ENCODE results near the gene ERICH6.

ERICH6 gene

DNA sequence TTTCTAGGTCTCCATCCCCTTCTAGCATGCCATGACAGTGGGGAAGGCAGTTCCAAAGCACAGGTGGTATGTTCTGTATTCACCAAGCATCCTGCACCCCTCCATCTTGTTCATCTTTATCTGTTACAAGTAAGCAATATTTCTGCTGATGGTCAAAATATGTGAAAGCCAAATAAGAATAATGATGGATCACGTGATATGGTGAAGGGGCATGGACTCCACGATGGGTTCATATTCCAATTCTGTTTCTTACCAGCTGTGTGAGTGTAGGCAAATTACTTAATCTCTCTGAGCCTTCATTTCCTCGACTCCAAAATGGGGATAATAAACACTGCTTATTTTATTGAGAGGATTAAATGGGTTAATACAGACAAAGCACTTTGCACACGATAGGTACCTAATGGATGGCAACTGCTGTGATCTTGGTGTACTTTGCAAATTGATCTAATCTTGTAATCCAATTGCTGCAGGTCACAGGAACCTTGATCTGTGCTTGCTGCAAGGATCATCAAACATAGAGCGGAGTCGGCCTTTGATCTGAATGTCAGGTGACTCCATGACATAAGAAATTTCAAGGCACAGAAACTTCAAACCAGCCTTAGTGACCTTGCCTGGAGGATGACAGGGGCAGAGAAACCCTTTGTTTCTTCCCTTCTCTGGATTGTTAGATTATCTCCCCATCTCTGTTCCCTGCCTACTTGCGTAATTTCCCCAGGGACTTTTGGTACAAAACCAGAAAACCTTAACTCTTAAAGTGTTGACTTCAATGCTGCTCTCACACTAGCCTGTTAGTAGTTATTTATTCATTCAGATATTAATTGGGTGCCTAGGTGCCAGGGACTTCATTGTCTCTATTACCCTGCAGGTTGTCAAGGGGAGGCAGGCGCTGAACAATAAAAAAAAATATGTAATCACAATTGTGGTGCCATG lies 33.4 kb upstream of the ERICH6 start:
- DNase-seq (ENCODE audit: low read depth), result no peak

DNA sequence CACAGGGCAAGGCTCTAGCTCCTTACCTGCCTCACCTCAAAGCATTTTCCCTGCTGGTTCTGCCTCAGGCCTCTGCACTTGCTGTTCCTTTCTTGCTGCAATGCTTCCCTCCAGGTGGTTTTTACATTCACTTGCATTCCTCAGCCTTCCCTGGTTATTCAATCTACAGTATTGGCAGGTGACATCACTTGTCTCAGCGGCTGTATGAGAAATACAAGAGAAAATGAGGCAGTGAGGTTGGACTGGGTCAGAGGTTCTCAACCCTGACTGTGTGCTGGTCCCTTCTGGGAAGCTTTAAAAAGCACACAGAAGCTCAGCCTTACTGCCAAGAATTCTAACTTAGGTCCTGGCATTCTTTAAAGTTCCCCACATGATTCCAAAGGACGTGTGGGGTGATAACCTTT lies 32.6 kb upstream of the ERICH6 start:
- no peak for DNase-seq (ENCODE audit: low read depth)

DNA sequence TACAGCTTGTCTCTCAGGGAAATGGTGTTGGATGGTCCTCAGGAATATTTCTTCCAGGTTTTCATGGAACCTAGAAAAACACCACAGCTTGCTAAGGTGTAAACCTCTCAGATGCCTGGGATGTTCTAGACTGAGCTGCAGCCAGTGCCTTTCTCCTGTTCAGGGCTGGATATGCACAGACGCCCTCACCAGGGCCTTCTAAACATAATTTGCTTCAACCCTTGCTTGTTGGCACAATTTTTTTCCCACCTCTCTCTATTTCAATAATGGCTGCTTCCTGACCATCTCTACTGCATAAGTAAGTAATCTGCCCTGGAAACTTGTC lies 31.0 kb upstream of the ERICH6 start:
- DNase-seq (ENCODE audit: low read depth), result no peak

DNA sequence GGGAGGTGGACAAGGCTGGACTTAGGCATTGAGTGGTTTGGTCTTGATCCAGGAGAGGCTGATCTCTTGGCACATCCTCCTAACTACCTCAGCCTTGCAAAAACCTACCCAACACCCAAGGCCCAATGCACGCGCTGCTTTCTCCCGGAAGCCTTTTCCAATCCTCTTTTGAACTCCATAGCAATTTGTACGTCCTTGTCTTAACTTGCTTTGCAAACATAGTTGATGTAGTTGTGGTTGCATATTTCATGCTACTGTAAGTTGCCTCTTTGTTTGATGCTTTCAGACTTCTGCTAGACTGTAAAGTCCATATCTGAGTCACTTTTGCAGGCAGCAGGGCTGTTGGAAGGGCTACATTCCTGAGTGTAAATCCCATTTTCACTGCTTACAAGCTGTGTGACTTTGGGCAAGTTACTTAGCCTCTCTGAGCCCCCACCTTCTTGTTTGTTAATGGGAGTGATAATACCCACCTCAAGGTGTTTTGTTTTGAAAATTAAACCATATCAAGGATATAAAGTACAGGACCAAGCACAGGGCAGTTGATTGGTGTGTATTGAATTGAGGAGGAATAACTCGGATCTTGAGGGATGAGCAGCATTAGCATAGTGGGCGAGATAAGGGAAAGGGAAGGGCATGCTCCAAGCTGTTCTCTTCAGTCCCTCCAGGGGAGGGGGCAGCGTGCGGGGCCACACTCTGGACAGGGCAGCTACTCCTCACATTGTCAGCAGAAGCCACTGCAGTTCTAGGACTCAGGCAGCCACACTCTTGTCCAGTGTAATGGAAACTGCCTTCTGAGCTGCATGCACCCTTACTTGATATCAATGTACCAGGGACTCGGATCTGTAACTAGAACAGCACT lies 30.4 kb upstream of the ERICH6 start:
- DNase-seq (ENCODE audit: low read depth), result no peak

DNA sequence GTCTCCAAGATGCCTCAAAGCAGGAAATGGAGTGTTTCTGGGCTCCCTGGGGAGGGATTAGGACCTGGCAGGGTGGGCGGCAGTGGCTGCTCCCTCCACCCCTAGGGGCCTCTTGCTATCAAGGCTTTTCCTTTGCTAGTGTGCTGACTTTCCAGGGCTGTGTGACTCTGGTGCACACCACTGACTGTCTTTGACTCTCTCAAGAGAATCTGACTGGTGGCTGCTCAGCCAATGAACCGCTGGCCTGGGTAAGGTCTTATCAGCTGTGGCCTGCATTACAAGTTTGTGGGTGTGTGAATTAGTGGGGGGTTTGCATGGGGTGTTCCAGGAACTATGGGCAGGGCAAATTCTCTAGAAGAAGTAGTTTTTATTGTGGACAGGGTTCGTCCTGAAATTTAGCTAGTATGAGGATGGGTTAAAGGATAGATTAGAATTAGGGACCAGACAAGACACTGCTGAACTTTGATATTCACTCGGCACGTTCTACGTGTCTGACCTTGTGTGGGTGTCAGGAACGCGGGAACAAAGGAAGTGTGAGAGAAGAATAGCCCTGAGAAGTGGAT lies 29.7 kb upstream of the ERICH6 start:
- no peak for DNase-seq (ENCODE audit: low read depth)

DNA sequence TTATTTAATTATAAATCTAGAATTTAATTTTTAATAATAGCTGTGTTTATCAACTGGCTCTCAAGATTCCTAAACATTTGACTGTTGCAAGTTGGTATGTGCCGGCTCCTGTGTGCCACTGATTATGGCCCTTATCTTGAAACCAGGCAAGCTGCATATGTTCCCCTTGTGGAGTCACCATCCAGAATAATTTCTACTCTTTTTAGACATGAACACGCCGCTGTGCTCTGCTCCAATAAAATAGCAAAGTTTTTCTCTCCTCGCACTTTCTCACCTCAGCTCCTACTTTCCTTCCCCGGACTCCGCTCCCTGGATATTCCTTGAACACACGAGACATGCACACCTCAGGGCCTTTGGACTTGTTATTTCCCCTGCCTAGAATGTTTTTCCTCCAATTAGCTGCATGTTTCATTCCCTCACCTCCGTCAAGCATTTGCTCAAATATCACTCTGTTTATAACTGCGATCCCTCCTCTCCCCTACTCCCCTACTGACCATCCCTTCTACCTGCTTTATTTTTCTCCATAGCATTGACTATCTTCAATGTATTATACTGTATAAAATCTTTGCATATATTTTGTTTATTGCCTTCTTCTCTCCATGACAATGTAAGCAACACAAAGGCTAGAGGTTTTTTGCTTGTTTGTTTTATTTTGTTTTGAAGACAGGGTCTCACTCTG lies 26.1 kb upstream of the ERICH6 start:
- no peak for DNase-seq (ENCODE audit: low read depth)

DNA sequence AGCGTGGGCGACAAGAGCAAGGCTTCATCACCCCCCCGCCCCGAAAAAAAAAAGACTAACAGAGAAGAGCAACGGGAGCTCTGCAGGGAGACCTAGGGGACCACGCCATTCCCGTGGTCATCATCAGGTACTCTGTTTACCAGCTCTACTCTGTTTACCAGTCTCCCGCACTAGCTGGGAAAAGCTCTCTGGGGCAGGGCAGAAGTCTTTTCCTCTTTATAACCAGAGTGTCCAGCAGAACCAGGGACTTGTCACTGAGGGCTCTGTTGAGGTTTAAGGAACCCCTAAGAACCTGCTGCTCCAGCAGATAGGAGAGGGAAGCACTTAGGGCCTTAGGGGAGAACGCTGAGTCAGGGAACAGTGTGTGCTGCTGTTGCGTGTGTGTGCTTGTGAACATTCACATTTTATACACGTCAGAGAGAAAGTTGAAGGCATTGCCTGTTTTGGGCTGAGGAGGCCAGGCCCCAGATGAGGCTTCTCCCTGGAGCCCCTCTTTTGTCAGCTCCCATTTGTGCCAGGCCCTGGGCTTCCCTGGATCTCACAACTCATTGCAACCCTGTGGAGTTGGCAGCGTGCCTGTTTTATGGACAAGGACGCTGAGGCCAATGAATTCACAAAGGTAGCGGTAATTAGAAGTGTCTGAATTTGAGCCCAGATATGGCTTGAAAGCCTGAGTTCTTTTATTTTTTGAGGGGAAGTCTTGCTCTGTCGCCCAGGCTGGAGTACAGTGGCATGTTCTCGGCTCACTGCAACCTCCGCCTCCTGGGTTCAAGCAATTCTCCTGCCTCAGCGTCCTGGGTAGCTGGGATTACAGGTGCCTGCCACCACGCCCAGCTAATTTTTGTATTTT lies 24.2 kb upstream of the ERICH6 start:
- DNase-seq (ENCODE audit: low read depth), result no peak

DNA sequence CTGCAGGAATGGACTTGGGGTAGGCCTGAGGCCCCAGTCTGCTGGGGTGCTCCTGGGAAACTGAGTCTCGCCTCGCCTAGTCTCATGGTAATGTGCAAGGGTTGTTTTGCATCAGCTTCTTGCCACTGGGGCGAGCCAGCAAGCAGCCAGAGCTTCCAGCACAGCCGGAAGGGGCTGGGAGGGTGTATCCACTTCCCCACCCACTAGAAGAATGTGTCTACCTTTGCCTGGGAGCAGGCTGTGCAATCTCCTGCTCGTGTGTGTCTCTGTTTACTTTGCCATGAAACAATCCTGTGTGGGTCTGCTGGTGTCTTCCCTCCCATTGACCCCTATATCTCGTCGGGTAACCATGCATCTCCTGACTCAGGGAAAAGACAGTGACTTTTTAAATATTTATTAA lies 21.8 kb upstream of the ERICH6 start:
- no peak for DNase-seq (ENCODE audit: low read depth)

DNA sequence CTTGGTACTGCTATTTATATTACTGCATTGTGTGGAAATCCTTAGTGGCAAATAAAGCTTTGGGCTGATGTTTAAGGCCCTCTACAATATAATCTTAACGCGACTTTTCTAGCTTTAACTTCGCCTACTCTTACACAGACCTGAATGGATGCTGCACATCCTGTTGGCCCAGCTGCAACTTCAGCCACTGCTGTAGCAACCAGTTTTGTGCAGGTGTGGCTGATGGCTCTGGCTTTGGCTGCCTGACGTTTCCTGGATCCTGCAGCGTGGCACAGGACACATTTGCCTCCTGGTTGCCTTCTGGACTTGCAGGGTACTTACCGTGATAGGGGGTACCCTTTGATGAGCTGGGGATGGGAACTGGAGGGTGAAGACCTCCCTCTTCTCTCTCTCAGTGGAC lies 20.2 kb upstream of the ERICH6 start:
- DNase-seq (ENCODE audit: low read depth), result no peak

DNA sequence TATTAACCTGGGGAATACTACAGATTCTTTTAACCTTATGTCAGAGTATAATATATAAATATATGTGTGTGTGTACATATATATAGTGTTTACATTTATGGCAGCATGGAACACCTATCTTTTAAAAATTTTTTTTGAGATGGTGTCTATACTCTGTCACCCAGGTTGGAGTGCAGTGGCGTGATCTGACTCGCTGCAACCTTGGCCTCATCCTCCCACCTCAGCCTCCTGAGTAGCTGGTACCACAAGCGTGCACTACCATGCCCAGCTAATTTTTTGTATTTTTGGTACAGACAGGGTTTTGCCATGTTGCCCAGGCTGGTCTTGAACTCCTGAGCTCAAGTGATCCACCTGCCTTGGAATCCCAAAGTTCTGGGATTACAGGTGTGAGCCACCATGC lies 18.5 kb upstream of the ERICH6 start:
- DNase-seq (ENCODE audit: low read depth), result no peak

DNA sequence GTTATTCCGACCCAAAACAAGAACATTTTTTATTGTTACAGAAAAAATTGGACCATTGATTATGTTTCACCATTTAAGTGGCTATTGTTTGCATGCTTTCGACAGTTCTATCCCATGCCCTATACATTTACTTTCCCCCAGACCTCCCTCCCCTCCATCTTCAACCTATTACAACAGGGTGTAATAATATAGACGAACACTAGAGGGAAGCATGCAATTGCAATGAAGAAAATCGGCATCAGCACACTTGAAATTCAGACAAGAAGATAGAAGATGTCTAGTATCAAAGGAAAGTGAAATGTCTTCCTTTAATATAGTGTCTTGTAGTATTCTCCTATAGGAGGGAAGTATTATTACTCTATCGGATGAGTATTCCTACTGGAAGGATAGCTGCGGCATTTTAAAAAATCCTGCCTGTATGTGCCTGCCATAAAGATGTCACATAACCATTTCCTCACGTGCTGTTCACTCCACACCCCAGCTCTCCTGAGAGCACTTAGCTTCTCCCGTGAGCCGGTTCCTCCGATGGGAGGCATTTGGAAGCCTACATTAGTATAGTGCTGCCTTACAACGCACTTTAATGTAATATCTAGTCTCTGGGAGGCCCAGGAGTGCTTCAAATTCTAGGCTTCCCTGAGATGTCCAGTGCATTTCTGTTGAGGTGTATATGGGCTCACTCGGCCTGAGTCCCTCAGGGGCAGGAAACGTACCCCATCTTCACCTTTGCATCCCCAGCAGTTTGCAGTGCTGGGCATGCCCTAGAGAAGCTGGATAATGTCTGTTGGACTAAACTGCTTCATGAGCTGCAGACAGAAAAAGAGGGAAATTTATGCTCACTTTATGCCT lies 17.8 kb upstream of the ERICH6 start:
- DNase-seq (ENCODE audit: low read depth), result peak; percentile 79

DNA sequence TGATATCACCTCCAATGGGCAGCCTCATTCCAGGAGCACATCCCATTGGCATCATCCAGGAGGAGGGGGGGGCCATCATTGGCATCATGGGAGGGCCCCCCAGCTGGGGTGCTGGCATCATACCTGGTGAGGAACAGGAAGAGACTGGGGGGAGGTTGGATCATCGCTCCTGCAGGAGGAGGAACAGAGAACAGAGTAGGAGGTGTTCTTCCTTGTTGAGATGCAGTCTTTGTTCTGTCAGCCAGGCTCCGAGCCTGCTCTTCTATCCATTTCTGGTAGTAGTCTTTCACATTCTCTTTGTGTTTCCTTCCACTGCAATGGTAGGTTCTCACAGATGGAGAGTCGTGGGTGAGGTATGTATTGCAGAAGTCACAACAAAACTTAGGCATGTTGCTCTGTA lies 16.7 kb upstream of the ERICH6 start:
- DNase-seq (ENCODE audit: low read depth), result no peak

DNA sequence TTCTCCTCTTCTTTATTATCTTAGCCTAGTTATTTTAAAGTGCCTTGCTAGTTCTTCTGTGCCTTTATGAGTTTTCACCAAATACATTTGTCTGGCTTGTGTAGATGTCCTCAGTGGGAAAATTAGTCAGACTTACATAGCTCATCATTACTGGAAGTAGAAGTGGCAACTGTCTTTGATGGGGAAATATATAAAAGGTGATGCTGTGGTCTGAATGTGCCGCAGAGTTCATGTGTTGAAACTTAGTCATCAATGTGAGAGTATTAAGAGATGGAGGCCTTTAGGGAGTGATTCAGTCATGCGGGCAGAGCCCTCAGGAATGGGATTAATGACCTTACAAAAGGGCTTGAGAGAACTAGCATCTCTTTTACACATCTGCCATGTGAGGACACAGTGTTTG lies 6.4 kb upstream of the ERICH6 start:
- no peak for DNase-seq (ENCODE audit: low read depth)

DNA sequence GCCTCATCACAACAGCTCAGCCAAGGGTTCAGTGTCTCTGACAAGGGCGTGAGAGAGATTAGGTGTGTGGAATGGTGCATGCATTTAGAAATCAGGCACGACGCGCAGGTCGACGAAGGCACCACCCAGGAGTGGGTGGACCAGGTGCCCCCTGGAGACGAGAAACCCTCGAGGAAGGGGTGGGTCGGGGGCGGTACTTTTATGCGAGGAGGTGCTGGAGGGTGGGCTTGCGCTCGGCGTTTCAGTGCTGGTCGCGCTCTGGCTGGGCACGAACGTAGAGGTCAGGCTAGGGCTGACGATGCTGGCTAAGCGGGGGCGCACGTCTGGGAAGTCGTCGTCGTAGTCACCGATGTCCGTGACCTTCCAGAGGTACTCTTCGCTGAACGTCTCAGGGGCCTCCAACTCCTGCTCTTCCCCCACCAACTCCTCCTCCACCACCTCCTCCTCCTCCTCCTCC lies 393 bp downstream of the ERICH6 start:
- DNase-seq (ENCODE audit: low read depth), result no peak

DNA sequence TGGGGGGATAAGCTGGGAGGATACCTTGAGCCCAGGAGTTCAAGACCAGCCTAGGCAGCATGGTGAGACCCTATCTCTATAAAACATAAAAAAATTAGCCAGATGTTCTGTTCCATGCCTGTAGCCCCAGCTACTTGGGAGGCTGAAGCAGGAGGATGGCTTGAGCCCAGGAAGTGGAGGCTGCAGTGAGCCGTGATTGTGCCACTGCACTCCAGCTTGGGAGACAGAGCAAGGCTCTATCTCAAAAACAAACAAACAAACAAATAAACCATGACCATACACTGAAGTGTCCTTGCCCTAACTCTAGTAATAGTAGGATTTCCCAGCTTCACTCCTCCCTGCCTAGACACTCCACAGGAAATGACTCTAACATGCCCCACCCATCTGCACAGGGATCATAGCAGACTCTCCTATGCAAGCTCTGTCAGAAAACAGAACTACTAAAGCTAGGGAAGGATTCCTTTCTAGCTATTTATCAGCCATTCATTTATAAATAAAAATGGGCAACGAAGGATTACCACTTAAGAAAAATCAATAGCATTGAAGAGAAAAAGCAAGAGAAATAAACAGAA lies 4.6 kb downstream of the ERICH6 start:
- DNase-seq (ENCODE audit: low read depth), result peak; percentile 78

DNA sequence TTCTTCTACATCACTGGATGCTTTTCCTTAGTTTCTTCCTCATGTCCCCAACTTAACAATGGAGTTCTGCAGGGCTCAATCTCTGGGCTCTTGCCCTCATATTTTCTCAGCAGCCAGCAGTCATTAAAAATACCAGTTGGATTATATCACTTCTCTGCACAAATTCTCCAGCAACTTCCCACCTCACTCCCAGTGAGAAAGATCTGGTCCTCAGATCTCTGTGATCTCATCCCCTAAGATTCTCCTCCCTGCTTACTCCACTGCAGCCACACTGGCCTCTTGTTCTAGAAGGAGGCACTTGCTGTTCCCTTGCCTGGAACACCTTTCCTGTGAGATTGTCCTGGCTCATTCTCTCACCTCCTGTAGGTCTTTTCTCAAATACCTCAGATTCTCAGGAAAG lies 6.1 kb downstream of the ERICH6 start:
- peak; percentile 46 for DNase-seq (ENCODE audit: low read depth)

DNA sequence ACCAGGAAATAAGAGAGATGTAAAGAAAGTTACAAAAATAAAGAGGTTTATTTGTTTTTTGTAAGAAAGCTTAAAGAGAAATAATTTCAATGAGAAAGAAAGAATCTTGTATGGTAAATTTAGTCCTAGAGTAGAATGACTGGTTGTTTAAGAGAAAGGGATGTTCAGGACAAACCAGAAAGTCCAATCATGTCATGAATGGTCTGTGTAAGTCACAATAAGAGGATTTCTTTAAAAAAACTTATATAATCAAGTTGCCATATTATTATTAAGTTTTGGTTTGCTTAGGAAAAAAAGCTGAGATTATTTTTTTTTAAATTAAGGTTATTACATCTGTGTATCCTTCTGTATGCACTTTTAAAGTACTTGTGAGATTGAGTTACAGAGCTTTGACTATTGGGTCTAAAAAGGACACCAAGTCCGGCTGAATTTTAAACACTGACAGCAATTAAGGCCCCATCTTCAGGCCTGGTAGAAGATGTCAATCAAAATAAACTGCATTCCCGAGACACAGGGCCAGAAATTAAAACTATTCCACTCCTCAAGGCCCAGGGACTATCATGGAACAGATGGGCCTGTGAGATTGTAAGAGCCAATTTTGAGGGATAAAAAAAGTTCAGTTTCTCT lies 12.2 kb downstream of the ERICH6 start:
- DNase-seq (ENCODE audit: low read depth), result no peak

DNA sequence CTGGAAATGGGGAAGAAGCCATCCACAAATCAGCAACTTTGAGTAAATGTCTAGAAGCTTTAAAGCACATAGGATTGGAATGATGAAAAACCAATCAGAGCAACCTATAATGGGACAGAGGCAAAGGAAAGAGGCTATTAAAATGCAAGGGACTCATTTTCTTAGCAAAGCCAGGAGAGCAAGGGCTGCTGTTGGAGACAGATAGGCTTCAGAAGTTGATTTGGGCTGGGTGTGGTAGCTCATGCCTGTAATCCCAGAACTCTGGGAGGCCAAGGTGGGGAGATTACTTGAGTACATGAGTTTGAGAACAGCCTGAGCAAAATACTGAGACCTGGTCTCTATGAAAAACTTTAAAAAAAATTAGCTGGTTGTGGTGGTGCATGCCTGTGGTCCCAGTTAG lies 16.1 kb downstream of the ERICH6 start:
- no peak for DNase-seq (ENCODE audit: low read depth)

DNA sequence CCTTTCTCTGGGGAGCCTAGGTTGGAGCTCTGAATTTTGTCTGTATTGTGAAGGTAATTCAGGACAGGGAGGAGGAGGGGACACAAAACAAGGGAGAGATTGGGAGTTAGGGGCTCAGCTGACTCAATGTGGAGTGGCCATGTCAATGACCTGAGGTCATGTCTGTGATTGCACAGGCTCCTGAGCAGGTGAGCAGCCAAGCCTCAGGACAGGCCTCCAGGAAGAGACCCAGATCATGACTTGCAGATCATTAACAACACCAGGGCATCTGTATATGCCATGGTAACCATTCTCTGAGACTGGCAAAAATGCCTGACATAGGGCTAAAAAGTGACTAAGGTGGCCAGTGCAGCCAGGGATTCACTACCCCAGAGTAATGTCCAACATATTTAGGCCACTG lies 20.9 kb downstream of the ERICH6 start:
- no peak for DNase-seq (ENCODE audit: low read depth)

DNA sequence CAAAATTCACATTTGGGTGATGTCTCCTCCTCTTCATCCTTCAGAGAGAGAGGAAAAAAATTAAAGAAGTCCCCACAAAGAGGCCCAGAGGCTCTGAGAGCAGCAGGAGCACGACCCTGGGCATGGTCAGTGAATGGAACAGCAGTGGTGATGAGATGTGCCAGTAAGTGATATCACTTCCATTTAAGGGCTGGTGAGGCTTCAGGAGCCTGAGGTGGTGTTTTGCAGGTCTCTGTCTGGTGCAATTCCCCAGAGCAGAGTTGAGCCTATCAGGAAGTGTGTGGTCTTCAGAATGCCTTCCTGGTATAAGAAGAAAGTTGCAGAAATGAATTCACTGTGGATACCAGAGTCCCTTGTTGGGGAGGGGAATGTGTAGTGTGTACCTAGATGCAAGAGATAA lies 21.4 kb downstream of the ERICH6 start:
- DNase-seq (ENCODE audit: low read depth), result no peak
